NCI-H2227 treated with DMSO at 0.1 percent for 48 hours (cell line): ENCODE measurements around the gene ASB18.
"Not testable (repeated sequence)": the region's sequence is repeated elsewhere in the genome, so short reads cannot be mapped to it uniquely, and the experiment has no call there.

Source experiments
- DNase-seq: peaks from one replicate; lab custom pipeline; 2025; lab: John Stamatoyannopoulos, UW

ASB18 gene

DNA sequence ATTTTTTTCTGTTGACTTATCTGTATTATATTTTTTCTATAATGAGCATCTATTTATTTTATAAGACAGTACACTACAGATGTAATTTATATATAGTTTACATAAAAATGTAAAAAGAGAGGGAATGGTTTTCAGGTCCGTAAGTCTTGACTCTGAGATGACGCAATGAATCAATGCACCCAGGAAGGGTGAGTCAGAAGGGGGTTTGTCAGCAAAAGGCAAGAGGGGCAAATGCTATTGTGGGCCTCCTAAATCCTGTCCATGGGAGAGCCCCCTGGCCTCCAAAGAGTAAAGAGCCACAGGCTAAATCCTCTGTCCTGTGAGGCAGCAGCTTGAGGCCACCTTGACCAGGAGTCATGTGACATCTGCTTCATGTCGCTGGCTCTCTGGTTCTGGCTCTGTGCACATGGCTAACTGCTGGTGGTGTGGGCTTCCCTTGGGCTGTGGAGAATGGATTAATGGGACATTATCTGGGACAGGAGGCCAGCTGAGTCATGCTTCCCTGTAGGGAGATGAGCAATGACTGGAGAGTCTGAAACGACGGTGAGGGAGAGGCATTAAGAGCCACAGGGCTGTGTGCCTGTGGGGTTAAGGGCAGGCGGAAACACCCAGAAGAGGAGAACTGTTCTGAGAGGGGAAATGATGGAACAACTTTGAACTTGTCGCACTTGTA is 22.8 kb upstream of the ASB18 start:
- DNase-seq: no peak

- DNase-seq: no peak
Observed at GRCh38 chr2:236284208-236284607, 20.0 kb upstream of the ASB18 start.

DNA sequence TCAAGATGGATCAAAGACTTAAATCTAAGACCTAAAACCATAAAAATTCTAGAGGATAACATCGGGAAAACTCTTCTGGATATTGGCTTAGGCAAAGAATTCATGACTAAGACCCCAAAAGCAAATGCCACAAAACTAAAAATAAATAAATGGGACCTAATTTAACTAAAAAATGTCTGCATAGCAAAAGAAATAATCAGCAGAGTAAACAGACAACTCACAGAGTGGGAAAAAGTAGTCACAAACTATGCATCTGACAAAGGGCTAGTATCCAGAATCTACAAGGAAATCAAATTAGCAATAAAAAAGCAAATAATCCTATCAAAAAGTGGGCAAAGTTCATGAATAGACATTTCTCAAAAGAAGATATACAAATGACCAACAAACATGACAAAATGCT is 18.2 kb upstream of the ASB18 start:
- no peak for DNase-seq

DNA sequence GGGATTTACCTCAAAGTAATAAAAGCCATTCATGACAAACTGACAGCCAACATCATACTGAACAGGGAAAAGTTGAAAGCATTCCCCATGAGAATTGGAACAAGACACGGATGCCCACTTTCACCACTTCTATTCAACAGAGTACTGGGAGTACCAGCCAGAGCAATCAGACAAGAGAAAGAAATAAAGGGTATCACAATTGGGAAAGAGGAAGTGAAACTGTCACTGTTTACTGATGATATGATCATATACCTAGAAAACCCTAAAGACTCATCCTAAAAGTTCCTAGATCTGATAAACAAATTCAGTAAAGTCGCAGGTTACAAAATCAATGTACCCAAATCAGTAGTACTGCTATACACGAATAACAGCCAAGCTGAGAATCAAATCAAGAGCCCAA is 17.2 kb upstream of the ASB18 start:
- no peak for DNase-seq

- DNase-seq: no peak
Observed at GRCh38 chr2:236273126-236273525, 8.9 kb upstream of the ASB18 start.

GRCh38 chr2:236271851-236272250 is 7.6 kb upstream of the ASB18 start:
- DNase-seq: no peak

- DNase-seq: not testable (repeated sequence)
Observed at GRCh38 chr2:236269876-236270275, 5.7 kb upstream of the ASB18 start.

DNA sequence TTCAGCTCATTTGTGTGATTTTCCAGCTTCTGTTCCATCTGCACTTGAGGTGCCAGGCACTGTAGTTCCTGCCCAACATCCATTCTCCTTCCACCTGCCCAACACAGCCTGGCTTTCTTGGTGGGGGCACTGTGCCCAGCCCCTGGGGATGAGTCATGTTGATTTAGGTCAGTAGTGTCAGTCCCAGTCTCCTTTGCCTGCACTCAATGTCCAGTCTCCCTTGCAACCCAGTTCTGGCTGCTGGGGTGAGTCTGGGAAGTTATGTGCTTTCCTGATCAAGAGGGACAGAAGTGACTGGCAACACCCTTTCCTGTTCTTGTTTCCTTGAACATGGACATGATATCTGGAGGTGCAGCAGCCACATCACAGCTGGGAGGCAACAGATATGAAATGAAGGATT is 1.5 kb upstream of the ASB18 start:
- no peak for DNase-seq

- no peak for DNase-seq
Observed at GRCh38 chr2:236262238-236262637, 2.0 kb downstream of the ASB18 start.

GRCh38 chr2:236261452-236261851 is 2.8 kb downstream of the ASB18 start:
- DNase-seq: no peak

- no peak for DNase-seq
Observed at GRCh38 chr2:236259371-236259770, 4.8 kb downstream of the ASB18 start.

DNA sequence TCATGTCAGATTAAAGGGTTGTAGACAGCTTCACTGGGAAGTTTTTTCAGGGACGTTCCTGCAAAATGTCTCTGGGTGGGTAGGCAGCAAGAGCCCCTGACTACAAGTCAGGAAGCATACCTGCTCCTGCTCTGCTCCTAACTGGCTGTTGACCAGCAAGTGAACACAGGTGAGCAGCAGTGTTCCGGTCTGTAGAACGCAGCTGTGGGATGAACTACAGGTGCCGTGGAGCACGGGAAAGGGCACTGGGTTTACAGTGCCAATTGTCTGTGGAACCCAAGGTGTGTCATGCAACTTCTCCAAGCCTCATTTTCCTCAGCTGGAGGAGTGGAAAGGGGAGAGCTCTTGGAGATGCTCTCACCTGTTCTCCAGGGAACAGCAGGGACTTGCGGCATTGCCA is 6.6 kb downstream of the ASB18 start:
- DNase-seq: no peak

DNA sequence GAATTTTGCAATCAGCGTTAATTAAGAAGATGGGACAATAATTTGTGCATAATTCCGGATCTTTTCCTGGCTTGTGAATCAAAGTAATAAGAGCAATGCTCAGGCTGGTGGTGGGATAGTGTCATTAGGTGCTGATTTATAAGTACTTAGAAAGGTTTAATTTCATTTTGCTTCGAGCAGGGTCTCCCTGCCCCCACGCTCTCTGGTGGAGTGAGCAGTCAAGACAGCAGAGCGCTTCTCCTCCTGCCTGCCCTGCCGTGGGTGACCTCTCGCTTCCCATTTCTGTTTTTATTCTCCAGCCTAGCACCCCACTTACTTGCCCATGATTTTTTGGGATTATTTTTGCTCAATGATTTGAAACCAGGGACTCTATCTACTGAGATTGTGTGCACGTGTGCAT is 7.1 kb downstream of the ASB18 start:
- no peak for DNase-seq

DNA sequence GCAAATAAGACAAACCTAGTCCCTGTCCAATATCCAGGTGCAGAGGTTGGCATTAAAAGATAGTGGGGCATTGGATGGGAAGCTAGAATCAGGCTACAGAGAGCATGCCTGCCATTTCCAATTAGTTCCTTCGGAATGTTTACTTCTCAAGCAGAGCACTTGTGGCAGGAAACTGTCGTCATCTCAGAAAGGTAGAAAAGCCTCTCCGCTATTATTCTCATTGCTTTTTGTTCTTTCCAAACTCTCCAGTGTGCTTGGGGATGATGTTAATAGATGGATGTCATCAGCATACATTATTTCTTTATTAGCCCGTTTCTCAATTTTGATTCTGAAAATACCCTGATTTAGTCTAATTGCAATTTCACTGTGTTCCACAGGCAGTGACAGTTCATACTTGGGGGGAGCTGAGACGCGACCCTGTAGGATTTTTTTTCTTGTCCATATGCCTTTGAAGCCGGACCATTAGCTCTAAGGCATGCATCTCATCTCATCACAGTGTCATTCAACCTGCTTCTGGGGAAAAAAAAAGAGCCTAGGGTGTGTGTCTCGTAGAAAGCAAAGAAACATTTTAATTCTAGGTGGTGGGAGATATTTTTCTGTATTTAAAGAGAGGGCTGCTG is 7.7 kb downstream of the ASB18 start:
- no peak for DNase-seq

GRCh38 chr2:236254674-236255073 is 9.5 kb downstream of the ASB18 start:
- DNase-seq: no peak

DNA sequence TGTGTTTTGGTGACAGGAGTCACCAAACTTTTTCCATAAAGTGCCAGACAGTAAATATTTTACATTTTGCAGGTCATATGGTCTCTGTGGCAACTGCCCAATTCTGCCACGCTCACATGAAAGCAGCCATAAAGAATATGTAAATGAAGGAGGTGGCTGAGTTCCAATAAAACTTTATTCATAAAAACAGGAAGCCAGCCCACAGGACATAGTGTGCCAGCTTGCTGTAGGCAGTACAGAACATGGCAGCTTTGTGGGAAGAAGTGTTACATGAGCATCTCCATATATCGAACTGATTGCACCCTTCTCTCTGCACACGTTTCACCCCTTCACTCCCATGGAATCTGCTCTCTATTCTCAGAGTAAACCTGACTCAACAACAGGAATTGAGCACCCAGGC is 10.2 kb downstream of the ASB18 start:
- no peak for DNase-seq

DNA sequence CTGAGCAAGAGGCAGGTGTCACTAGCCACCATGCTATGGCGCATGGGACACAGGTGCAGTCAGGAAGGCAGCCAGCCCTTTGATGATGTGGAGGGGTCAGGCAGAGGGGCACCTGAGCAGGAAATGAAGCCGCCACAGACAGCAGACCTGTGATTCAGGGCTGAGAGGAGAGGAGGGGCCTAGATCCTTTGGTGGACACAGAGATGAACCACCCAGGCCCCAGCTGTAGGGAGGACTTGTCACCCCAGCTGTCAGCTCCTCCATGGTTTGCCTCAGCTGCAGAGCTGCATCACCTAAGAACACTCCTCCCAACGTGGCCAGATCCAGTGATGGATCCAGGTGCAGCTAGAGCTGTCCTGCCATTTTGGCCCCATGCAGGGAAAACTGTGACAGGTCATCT is 11.6 kb downstream of the ASB18 start:
- no peak for DNase-seq

GRCh38 chr2:236250909-236251579 is 13.2 kb downstream of the ASB18 start:
- DNase-seq: peak; percentile 24

GRCh38 chr2:236250286-236250685 is 13.9 kb downstream of the ASB18 start:
- no peak for DNase-seq

DNA sequence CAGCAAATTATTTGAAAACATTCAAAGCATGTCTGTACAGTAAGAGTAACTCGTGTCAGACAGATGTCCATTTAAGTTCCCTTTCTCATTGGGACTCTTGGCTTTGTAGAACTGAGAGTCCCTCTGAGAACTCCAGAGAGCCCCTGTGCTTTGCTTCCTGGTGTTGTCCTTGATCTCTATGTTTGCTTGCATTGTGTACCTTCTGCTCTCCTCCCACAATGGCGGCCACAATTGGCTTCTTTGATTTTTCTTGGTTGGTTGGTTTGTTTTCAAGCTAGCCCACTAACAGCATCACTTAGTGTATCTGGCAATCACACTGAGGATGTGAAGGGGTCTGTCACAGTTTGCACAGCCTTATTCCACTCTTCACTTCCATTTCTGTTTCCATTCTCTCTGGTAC is 15.1 kb downstream of the ASB18 start:
- DNase-seq: no peak

DNA sequence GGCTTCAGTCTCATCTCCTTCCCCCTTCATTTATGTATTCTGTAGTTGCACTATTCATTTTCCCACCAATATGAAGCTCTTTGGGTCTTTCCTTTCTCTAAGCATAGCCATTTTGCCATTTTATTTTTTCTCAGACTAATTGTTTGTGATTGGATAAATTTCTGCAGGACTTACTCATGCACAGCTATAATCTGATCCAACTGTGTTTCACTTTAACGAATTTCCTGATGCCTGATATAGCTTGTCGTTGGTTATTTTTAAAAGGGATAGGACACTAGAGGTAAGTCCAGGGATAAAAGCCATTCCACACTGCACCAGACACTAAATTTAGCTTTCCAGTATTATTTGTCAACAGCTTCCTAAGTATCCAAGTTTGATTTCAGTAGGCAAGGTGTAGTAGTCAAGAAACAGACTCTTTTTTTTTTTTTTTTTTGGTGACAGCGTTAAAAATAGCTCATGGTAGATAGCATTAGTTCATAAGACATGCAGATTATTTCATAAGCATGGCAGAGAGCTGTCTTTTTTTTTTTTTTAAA is 17.4 kb downstream of the ASB18 start:
- no peak for DNase-seq

DNA sequence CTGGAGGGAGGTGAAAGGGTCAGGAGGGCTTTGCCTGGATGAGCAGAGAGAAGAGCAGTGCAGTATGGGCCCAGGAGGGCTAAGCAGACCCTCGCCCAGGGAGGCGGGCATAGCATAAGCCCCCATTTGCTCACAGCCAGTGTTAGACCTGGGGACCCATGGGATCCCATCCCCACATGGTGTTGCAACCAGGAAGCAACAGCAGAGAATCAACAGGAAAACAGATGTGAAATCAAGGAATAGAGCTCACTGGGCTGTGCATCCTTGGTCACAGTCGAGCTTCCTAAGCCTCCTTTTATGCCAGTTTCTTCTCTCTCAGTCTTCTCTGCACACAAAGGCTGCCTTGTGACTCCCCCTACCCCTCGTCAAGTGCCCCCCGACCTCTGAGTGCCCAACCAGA is 19.9 kb downstream of the ASB18 start:
- no peak for DNase-seq

GRCh38 chr2:236242057-236242495 is 22.1 kb downstream of the ASB18 start:
- no peak for DNase-seq
